Stimulated activated memory B cell treated with anti-CD40 and anti-IgM and Interleukin-4, amounts not matched to agents 10 μg/mL and 1 μg/mL and 100 μg/mL, for 72 hours (primary cell): Measurements from ENCODE around the gene PIWIL1.

Experiments used
- ATAC-seq: fragments of 150-1000 bp; cut with Tn5 transposase; 2 replicates; pipeline ENCODE4 v1.10.0; 2021
- H3K27ac Mint-ChIP-seq: one replicate; pipeline ENCODE4 v1.8.0; 2022; ENCODE audit warnings: mild to moderate bottlenecking, mixed read lengths
- H3K27me3 Mint-ChIP-seq: one replicate; pipeline ENCODE4 v1.8.0; 2022; ENCODE audit warnings: mixed read lengths
- H3K36me3 Mint-ChIP-seq: one replicate; pipeline ENCODE4 v1.8.0; 2022; ENCODE audit warnings: mixed read lengths
- H3K4me1 Mint-ChIP-seq: one replicate; pipeline ENCODE4 v1.8.0; 2022; ENCODE audit warnings: mixed read lengths
- H3K4me3 Mint-ChIP-seq: one replicate; pipeline ENCODE4 v1.8.0; 2022; ENCODE audit warnings: mild to moderate bottlenecking, moderate library complexity, mixed read lengths
- H3K9me3 Mint-ChIP-seq: one replicate; pipeline ENCODE4 v1.8.0; 2022; ENCODE audit warnings: mixed read lengths

PIWIL1 gene

DNA sequence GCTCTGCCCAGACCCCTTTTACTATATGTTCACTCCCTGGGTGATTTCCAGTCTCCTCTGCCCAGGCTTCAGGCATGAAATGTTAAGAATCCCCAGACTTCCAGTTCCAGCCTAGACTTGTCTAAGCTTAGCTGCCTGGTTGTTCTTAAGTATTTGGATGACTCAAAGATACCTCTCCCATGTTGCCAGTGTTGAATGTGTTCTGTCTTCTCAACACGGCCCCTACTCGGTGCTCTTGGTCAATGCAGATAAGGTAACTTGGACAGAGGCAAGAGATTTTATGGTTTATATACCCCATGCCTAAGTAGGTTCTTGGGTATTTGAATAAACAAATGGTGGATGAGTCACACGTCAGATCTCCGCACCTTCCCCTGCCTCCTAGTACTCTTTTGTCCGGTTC, 13.6 kb downstream of the PIWIL1 start:
- Mint-ChIP-seq H3K36me3 (no peaks in the 10 kb centered on the region), H3K4me1 (no peaks in the 10 kb centered on the region), H3K27ac (no peak overlapping the region), H3K27me3 (peaks cover 11% of the 10 kb centered on the region), H3K9me3 (no peaks in the 10 kb centered on the region), H3K4me3 (no peak overlapping the region)
- ATAC-seq, result no peak

DNA sequence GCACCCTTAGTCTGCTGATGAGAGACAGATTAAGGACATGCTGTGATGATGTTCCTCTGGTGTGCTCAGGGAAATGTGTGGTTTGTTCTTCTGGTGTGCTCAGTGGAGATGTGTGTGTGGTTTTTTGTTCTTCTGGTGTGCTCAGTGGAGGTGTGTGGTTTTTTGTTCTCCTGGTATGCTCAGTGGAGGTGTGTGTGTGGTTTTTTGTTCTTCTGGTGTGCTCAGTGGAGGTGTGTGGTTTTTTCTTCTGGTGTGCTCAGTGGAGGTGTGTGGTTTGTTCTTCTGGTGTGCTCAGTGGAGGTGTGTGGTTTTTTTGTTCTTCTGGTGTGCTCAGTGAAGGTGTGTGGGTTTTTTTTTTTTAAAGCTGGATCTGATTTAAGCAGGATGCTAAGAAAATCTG, 15.4 kb downstream of the PIWIL1 start:
- no peak for ATAC-seq
- H3K9me3 Mint-ChIP-seq, result no peaks in the 10 kb centered on the region
- no peaks in the 10 kb centered on the region for H3K36me3 Mint-ChIP-seq
- H3K27ac Mint-ChIP-seq, result no peak overlapping the region
- no peaks in the 10 kb centered on the region for H3K4me1 Mint-ChIP-seq
- H3K4me3 Mint-ChIP-seq, result no peak overlapping the region
- peaks cover 11% of the 10 kb centered on the region for H3K27me3 Mint-ChIP-seq

DNA sequence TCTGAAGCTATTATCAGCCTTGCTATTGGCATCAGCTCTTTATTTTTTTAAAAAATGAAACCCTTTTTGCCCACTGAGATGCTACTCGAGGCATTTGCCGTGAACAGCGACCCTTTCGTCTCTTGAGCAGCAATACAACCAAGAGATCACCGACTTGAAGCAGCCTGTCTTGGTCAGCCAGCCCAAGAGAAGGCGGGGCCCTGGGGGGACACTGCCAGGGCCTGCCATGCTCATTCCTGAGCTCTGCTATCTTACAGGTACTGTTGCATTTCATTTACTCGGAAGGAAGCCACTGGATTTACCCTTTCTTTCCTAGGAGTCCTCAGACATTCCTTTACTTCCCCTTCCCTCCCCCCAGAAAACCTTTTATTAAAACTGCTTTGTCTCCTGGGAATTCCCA, 16.7 kb downstream of the PIWIL1 start:
- Mint-ChIP-seq H3K4me3 (no peak overlapping the region), H3K4me1 (no peaks in the 10 kb centered on the region), H3K27ac (no peak overlapping the region), H3K9me3 (no peaks in the 10 kb centered on the region), H3K27me3 (peaks cover 11% of the 10 kb centered on the region), H3K36me3 (no peaks in the 10 kb centered on the region)
- ATAC-seq, result no peak

DNA sequence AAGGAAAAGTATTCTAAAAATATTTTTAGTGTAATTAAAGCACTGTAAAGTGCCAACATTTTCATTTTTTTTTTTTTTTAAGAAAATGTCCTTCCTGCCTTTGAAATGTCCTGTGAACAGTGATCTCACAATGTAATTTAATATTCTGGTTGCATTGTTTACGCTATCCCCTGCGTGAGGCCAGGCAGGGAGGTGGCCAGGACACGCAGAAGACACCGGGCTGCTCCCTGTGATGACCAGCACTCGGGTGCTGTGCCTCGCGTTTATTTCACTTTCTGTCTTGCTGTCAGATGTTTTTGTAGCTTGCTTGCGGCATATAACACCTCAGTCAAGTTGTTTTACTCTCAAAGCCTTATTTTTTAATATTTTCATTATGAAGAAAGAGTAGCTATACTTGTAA, 18.5 kb downstream of the PIWIL1 start:
- no peaks in the 10 kb centered on the region for H3K36me3 Mint-ChIP-seq
- no peak for ATAC-seq
- no peak overlapping the region for H3K27ac Mint-ChIP-seq
- H3K4me3 Mint-ChIP-seq, result no peak overlapping the region
- H3K9me3 Mint-ChIP-seq, result no peaks in the 10 kb centered on the region
- H3K4me1 Mint-ChIP-seq, result no peaks in the 10 kb centered on the region
- peaks cover 11% of the 10 kb centered on the region for H3K27me3 Mint-ChIP-seq

DNA sequence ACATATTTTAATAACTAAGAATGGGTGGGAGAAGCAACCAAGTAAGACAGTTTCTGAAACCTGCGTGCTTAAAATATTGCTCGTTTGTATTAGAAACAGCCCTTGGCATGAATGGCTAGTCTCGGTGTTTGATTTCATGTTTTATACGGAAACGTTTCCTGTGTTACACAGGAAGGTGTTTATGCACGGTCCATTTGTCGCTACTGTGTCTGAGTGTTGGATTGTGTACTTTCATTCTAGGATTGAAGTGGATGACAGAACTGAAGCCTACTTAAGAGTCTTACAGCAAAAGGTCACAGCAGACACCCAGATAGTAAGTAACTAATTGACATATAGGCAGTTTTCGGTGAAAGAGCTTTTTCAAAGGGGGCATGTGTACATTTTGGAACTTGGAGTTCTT, 19.6 kb downstream of the PIWIL1 start:
- Mint-ChIP-seq H3K36me3 (no peaks in the 10 kb centered on the region), H3K4me1 (no peaks in the 10 kb centered on the region), H3K27me3 (peaks cover 2% of the 10 kb centered on the region), H3K9me3 (no peaks in the 10 kb centered on the region), H3K4me3 (no peak overlapping the region), H3K27ac (no peak overlapping the region)
- ATAC-seq, result no peak

DNA sequence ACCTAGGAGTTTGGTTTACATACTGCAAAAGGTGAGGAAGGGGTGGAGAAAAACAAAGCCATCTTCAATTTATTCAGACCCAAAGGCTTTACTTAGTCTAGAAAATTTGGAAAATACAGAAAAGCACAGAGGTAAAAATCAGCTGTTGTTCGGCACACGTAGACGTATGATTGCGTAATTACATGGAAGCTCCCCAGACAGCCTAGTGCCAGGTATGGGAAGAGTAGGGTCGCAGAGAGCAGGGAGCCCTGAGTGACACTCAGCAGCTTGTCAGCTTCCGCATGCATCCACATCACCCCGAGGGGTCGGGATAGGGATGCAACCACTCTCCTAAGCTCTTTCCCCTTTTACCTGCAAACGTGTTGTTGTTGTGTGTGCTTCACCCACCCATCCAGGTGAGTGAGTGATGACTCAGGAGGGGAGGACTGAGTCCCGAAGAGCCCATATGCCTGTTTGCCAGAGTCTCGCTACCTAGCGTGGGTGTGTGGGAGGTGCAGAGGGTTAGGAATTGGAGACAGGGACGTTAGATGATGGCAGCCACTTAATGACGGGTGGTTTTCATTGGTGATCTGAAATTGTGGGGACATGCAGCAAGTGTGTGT, 20.1 kb downstream of the PIWIL1 start:
- no peaks in the 10 kb centered on the region for H3K36me3 Mint-ChIP-seq
- H3K4me3 Mint-ChIP-seq, result no peak overlapping the region
- no peak for ATAC-seq
- H3K27ac Mint-ChIP-seq, result no peak overlapping the region
- no peaks in the 10 kb centered on the region for H3K4me1 Mint-ChIP-seq
- no peaks in the 10 kb centered on the region for H3K27me3 Mint-ChIP-seq
- H3K9me3 Mint-ChIP-seq, result no peaks in the 10 kb centered on the region

DNA sequence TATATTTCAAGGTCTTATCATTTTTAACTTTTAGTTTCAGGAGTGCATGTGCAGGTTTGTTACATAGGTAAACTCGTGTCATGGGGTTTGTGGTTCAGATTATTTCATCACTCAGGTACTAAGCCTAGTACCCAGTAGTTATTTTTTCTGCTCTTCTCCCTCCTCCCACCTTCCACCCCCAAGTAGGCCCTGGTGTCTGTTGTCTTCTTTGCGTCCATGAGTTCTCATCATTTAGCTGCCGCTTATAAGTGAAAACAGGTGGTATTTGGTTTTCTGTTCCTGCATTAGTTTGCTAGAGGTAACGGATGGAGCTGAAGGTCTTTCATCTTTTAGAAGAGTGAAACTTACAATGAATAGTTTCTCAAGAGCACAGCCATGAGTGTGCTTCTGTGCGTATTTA, 24.4 kb downstream of the PIWIL1 start:
- Mint-ChIP-seq H3K9me3 (no peaks in the 10 kb centered on the region), H3K4me3 (no peak overlapping the region), H3K27ac (no peak overlapping the region), H3K36me3 (no peaks in the 10 kb centered on the region), H3K4me1 (no peaks in the 10 kb centered on the region), H3K27me3 (no peaks in the 10 kb centered on the region)
- no peak for ATAC-seq

DNA sequence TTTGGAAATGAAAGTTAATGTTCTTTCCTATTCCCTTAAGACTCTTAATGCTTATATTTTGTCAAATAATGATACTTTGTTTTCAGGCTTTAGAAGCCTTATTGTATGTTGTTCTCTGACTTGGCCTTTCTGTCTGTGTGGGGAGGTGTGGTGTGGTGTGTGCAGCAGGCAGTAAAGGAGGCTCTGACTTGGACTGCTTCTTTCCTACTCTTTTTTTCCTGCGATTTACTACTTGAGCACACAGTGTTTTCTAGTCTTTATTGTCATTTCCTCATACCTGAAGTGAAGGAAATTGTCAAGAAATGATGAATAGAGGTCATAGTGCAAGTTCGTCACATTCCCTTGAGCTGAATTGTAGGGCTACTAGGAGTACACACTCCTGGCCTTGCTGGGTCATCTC, 26.9 kb downstream of the PIWIL1 start:
- Mint-ChIP-seq H3K4me1 (no peaks in the 10 kb centered on the region), H3K4me3 (no peak overlapping the region), H3K36me3 (no peaks in the 10 kb centered on the region), H3K27me3 (no peaks in the 10 kb centered on the region), H3K27ac (no peak overlapping the region), H3K9me3 (peaks cover 4% of the 10 kb centered on the region)
- ATAC-seq, result no peak

DNA sequence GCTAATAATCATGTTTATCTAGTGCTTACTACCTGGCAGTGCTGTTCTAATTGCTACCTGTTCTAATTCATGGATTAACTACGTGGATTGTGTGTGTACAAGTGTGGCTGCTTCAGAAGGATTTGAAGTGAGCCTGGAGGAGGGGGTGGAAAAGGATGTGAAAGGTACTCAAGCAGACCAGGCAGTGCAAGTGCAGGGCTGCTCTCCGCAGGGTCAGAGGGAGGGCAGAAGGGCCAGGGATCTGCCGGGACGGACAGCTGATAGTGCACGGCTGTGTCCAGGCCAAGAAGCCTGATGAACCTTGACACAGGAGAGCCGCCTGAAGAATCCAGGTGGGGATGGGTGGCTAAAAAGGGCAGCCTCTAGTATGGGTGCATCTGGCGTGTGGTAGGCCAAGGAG, 28.5 kb downstream of the PIWIL1 start:
- no peak overlapping the region for H3K4me3 Mint-ChIP-seq
- H3K36me3 Mint-ChIP-seq, result no peaks in the 10 kb centered on the region
- peaks cover 4% of the 10 kb centered on the region for H3K9me3 Mint-ChIP-seq
- ATAC-seq, result no peak
- no peaks in the 10 kb centered on the region for H3K4me1 Mint-ChIP-seq
- H3K27ac Mint-ChIP-seq, result no peak overlapping the region
- H3K27me3 Mint-ChIP-seq, result no peaks in the 10 kb centered on the region

DNA sequence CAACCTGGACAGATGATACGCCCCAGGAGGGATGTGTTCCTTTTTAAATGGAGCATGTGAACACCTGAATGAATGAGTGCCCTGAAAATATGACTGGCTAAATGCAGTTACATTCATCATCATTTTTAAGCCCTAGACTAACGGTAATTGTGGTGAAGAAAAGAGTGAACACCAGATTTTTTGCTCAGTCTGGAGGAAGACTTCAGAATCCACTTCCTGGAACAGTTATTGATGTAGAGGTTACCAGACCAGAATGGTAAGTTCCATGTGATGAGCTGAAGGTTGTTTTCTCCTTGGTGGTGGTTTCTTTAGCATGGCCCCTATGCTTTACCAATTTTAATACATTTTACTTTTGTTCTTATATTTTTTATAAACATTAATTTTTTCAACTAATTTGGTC, 29.3 kb downstream of the PIWIL1 start:
- H3K4me3 Mint-ChIP-seq, result no peak overlapping the region
- H3K27ac Mint-ChIP-seq, result no peak overlapping the region
- no peaks in the 10 kb centered on the region for H3K36me3 Mint-ChIP-seq
- peaks cover 4% of the 10 kb centered on the region for H3K9me3 Mint-ChIP-seq
- H3K27me3 Mint-ChIP-seq, result no peaks in the 10 kb centered on the region
- ATAC-seq, result no peak
- no peaks in the 10 kb centered on the region for H3K4me1 Mint-ChIP-seq

DNA sequence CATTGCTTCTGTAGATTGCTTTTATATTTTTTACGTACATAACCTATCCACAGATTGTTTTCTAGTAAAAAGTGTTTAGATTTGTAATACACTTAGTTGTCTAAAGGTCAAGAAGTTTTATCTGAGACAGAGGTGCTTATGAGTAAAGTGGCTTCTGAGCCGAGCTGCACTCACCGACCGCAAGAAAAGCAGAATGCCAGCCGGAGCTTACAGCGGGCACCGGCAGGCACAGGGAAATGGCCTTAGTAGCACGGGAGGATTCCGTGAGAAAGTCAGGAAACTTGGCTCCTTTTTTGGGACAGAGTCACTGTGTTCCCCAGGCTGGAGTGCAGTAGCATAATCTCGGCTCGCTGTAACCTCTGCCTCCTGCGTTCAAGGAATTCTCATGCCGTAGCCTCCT, 29.8 kb downstream of the PIWIL1 start:
- Mint-ChIP-seq H3K27ac (no peak overlapping the region), H3K36me3 (no peaks in the 10 kb centered on the region), H3K9me3 (peaks cover 4% of the 10 kb centered on the region), H3K4me1 (no peaks in the 10 kb centered on the region), H3K27me3 (no peaks in the 10 kb centered on the region), H3K4me3 (no peak overlapping the region)
- no peak for ATAC-seq

DNA sequence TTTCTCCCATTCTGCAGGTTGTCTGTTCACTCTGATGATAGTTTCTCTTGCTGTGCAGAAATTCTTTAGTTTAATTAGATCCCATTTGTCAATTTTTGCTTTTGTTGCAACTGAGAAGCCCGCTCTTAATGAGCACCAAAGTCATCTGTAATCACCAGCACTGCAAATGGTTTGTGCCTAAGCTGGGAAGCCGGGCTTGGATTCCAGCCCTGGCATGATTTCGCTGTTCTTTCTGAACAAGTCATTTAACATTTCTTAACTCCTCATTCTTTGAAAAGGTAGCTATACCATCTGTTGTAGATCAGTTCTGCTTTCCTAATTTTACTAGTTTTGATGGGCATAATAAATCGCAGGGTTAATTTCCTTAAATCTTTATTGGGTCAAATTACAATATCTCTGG, 32.1 kb downstream of the PIWIL1 start:
- Mint-ChIP-seq H3K9me3 (peaks cover 4% of the 10 kb centered on the region), H3K27me3 (no peaks in the 10 kb centered on the region), H3K36me3 (no peaks in the 10 kb centered on the region), H3K4me3 (no peak overlapping the region), H3K27ac (no peak overlapping the region), H3K4me1 (no peaks in the 10 kb centered on the region)
- ATAC-seq, result no peak

DNA sequence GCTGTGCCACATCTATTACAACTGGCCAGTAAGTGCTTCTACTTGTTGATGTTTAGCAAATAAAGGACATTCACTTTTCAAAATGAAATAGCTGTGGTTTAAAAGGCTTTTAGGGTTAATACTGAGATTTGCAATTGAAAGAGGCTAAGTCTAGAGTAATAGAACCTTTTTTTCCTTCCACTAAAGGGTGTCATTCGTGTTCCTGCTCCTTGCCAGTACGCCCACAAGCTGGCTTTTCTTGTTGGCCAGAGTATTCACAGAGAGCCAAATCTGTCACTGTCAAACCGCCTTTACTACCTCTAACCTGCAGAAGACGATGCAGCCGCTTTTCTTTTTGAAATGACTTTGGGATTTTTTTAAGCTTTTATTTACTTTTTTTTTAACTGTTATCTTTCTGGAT, 33.6 kb downstream of the PIWIL1 start:
- H3K9me3 Mint-ChIP-seq, result peaks cover 4% of the 10 kb centered on the region
- H3K27me3 Mint-ChIP-seq, result no peaks in the 10 kb centered on the region
- ATAC-seq, result no peak
- H3K4me1 Mint-ChIP-seq, result no peaks in the 10 kb centered on the region
- no peak overlapping the region for H3K27ac Mint-ChIP-seq
- H3K36me3 Mint-ChIP-seq, result no peaks in the 10 kb centered on the region
- no peak overlapping the region for H3K4me3 Mint-ChIP-seq

DNA sequence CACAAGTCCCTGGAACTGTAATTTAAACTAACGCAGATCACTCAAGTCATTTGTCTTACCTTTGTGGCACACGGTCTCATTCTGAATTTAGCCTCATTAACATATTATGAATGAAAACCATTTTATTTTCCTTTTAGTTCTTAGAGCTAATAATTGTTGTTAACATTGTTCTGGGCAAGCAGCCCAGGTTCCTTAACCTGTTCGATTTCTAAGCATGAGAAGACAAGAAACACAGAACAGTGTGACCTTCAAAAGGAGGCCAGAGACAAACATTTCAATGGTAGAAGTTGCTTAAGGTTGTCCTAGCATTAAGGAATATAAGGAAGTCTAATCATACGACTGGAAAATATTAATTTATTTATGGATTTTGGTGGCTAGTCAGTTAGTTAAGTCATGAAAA, 35.2 kb downstream of the PIWIL1 start:
- peaks cover 4% of the 10 kb centered on the region for H3K9me3 Mint-ChIP-seq
- H3K27me3 Mint-ChIP-seq, result no peaks in the 10 kb centered on the region
- no peak for ATAC-seq
- H3K27ac Mint-ChIP-seq, result no peak overlapping the region
- no peaks in the 10 kb centered on the region for H3K36me3 Mint-ChIP-seq
- no peaks in the 10 kb centered on the region for H3K4me1 Mint-ChIP-seq
- no peak overlapping the region for H3K4me3 Mint-ChIP-seq

DNA sequence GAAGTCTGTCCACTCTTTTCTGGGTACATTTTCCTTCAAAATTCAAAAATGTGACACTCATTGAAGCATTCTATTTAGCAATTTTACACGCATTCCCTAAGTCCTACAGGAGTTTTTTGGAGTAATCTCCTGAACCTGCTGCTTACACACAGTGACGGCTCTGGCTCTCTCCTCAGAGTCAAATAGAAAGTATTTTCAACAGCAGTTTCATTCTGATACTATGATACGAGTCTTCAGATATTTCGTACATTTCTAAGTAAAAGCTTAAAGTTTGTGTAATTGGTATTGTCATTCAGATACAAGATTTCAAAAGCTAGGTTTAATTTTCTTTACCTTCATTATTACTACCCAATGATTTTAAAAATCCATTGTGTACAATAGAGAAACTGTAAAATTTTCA, 36.4 kb downstream of the PIWIL1 start:
- no peaks in the 10 kb centered on the region for H3K4me1 Mint-ChIP-seq
- no peaks in the 10 kb centered on the region for H3K36me3 Mint-ChIP-seq
- H3K4me3 Mint-ChIP-seq, result no peak overlapping the region
- H3K9me3 Mint-ChIP-seq, result peaks cover under 1% of the 10 kb centered on the region
- ATAC-seq, result no peak
- H3K27me3 Mint-ChIP-seq, result no peaks in the 10 kb centered on the region
- no peak overlapping the region for H3K27ac Mint-ChIP-seq

DNA sequence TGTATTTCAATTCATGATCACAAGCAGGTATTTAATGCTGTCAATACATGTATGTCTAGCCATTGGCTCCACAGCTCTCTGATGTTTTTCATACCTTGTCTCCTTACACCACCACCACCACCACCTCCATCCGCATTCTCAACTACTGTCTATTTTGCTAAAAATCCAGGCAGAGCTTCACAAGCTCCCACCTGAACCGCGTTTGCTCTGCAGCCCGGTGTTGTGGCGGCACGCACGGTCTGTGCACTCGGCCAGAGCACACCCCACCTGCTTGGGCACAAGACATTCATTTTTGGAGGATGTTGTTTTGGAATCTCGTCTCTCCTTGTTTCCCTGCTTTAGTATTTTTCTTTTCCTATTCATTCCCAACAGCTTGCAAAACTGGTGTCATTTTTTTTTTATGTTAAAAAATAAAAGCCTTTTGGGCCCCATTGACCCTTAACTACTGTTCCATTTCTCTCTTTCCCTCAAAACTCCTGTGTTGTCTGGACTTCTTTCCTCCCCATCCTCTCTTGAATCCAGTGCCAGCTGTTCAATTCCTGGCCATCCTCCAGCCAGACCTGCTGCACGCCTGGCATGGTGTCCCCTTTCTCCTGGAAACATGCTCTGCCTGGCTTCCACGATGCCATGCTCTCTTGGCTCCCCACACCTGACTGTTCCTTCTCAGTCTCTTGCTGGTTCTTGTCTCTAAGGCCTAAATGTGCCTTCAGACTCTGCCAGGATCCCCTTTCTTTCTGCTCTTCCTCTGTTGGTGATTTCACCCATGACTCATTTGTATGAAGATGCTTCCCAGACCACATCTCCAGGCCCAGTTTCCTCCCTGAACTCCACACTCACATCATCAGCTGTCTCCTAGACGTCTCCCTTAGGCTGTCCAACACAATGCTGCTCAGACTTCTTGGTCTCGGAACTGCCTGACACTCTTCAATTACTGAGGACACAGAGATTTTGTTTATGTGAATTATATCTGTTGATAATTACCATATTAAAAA, 37.9 kb downstream of the PIWIL1 start:
- H3K27me3 Mint-ChIP-seq, result no peaks in the 10 kb centered on the region

More for the DNA sequence above, 37.9 kb downstream of the PIWIL1 start:
- peaks cover 3% of the 10 kb centered on the region for H3K9me3 Mint-ChIP-seq
- no peak for ATAC-seq
- no peak overlapping the region for H3K27ac Mint-ChIP-seq
- H3K36me3 Mint-ChIP-seq, result no peaks in the 10 kb centered on the region
- H3K4me1 Mint-ChIP-seq, result no peaks in the 10 kb centered on the region
- H3K4me3 Mint-ChIP-seq, result no peak overlapping the region
